Measurements from ENCODE around the gene IDH3G. TPM values are rescaled to one million over a fixed set of nuclear protein-coding genes. Genes with fewer than 3 reads are reported as not detected.

IDH3G gene
- total RNA-seq, 1 experiment from 2014 or later, result 43.2 TPM

DNA sequence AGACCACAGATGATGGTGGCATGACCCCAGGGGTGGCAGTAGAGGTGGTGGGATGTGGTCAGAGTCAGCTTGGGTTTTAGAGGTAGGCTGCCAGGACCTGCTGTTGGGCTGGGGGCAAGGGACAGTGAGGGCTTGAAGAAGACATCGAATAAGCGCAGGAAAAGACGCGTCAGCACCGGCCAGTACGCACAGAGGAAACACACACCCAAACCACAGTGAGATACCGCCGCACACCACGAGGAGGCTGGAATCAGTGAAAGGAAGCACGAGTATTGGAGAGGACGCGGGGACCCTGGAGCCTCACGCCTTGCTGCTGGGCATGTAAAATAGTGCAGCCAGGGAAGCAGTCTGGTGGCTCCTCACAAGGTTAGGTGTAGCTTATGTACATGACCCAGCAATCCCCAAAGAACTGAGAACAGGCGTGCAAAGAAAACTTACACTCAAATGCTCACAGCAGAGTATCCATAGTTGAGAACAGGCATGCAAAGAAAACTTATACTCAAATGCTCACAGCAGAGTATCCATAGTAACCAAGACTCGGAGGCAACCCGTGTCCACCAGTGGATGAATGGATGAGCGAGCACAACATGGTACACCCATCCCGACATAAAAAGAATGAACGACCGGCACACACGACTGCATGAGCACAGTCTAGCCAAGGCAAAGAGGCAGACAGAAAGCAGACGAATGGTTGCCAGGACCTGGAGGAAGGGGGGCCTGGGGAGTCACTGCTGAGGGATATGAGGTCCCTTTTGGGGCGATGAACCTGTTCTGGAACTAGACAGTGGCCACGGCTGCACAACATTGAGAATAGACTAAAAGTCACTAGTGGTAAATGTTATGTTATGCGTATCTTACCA, 22.9 kb upstream of the IDH3G start:
- Histone ChIP-seq H3K4me1 (ENCODE audit: insufficient read depth, low read length) (no peaks in the 10 kb centered on the region; the same call in 1 of the 2 replicates), H3K9ac (ENCODE audit: extremely low read depth, insufficient read length, low read length) (no peak overlapping the region), H4K20me1 (ENCODE audit: control insufficient read depth, insufficient read depth, insufficient read length) (no peaks in the 10 kb centered on the region), H3K14ac (ENCODE audit: insufficient read depth, low read length) (no peak overlapping the region), H3K27me3 (ENCODE audit: insufficient read depth, low read length) (no peaks in the 10 kb centered on the region), H2BK5ac (ENCODE audit: insufficient read length, low read length) (no peak overlapping the region), H3K23me2 (ENCODE audit: insufficient read length, low read depth, low read length, poor library complexity, severe bottlenecking) (no peaks in the 10 kb centered on the region), H2AFZ (ENCODE audit: low read length) (no peak overlapping the region), H3K4ac (ENCODE audit: low read depth, low read length) (no peak overlapping the region), H2BK12ac (ENCODE audit: insufficient read length, low read depth, low read length) (no peak overlapping the region), H2AK5ac (ENCODE audit: insufficient read length, low read length) (no peak overlapping the region), H3T11ph (ENCODE audit: low read length) (no peak overlapping the region), H3K9me3 (ENCODE audit: control insufficient read depth, low read depth, low read length) (peaks cover 11% of the 10 kb centered on the region), H2BK15ac (ENCODE audit: low read depth, low read length) (no peak overlapping the region), H3K23ac (ENCODE audit: insufficient read length, low read depth, low read length) (no peak overlapping the region), H3K79me1 (ENCODE audit: insufficient read depth, low read depth, low read length, poor library complexity, severe bottlenecking) (no peaks in the 10 kb centered on the region), H3K18ac (ENCODE audit: insufficient read length, low read depth, low read length) (no peak overlapping the region), H4K8ac (replicated peaks; ENCODE audit: insufficient read length, low read depth, low read length) (no peak overlapping the region), H3K27ac (ENCODE audit: insufficient read length, low read depth, low read length) (no peak overlapping the region), H4K91ac (ENCODE audit: insufficient read length, low read depth, low read length) (no peak overlapping the region), H3K79me2 (ENCODE audit: insufficient read depth, low read length) (peaks cover 37% of the 10 kb centered on the region; the same call in 1 of the 2 replicates), H4K5ac (ENCODE audit: insufficient read length, low read depth, low read length) (no peak overlapping the region), H2BK120ac (ENCODE audit: low read depth, low read length, poor library complexity, severe bottlenecking) (no peak overlapping the region), H3K56ac (ENCODE audit: insufficient read length, low read depth, low read length) (no peak overlapping the region), H3K4me2 (ENCODE audit: insufficient read depth, insufficient read length, low read length) (no peak overlapping the region), H2BK20ac (ENCODE audit: low read depth, low read length, poor library complexity, severe bottlenecking) (no peak overlapping the region)
- Mint-ChIP-seq H3K27me3 (ENCODE audit: low read depth) (no peaks in the 10 kb centered on the region; the same call in 1 of the 2 replicates), H3K9me3 (peaks cover 68 to 73% of the 10 kb centered on the region in 2 experiments), H3K27ac (peak overlapping the region in 1 of 3 experiments; percentile 17; a peak in 2 of 7 replicates), H3K4me1 (peaks cover 41 to 45% of the 10 kb centered on the region in 2 experiments), H3K36me3 (ENCODE audit: insufficient read depth in 1 of 3, low read depth in 3 of 3) (peaks cover 0 to 27% (median 18%) of the 10 kb centered on the region in 3 experiments; a peak in 6 of 7 replicates), H3K4me3 (no peak overlapping the region)
- no peak for DNase-seq
- TF ChIP-seq, protein P1, sequence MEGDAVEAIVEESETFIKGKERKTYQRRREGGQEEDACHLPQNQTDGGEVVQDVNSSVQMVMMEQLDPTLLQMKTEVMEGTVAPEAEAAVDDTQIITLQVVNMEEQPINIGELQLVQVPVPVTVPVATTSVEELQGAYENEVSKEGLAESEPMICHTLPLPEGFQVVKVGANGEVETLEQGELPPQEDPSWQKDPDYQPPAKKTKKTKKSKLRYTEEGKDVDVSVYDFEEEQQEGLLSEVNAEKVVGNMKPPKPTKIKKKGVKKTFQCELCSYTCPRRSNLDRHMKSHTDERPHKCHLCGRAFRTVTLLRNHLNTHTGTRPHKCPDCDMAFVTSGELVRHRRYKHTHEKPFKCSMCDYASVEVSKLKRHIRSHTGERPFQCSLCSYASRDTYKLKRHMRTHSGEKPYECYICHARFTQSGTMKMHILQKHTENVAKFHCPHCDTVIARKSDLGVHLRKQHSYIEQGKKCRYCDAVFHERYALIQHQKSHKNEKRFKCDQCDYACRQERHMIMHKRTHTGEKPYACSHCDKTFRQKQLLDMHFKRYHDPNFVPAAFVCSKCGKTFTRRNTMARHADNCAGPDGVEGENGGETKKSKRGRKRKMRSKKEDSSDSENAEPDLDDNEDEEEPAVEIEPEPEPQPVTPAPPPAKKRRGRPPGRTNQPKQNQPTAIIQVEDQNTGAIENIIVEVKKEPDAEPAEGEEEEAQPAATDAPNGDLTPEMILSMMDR (conservative IDR thresholded peaks at IDR 0.05), result no peak
- no CpG with 5 or more reads among the region's 25 CpGs for whole genome bisulfite sequencing (ENCODE audit: extremely low coverage, insufficient read length, low lambda C conversion rate)

Measured in H9 (cell line).